GM11168 (cell line): ENCODE results near the gene C4orf36.
"Not testable (repeated sequence)": the region's sequence is repeated elsewhere in the genome, so short reads cannot be mapped to it uniquely, and the experiment has no call there.

Experiments
- in situ Hi-C: fragments of 300-500 bp; cut with MboI; formaldehyde crosslinking; loops from one replicate; pipeline ENCODE4 v1.12.0; 2022; ENCODE audit warnings: low sequenced_read_pairs; ENCODE audit not compliant: unreplicated experiment

C4orf36 gene

GRCh38 chr4:86918539-86919072, 26.4 kb upstream of the C4orf36 start:
- in situ Hi-C loops: no loop called here

DNA sequence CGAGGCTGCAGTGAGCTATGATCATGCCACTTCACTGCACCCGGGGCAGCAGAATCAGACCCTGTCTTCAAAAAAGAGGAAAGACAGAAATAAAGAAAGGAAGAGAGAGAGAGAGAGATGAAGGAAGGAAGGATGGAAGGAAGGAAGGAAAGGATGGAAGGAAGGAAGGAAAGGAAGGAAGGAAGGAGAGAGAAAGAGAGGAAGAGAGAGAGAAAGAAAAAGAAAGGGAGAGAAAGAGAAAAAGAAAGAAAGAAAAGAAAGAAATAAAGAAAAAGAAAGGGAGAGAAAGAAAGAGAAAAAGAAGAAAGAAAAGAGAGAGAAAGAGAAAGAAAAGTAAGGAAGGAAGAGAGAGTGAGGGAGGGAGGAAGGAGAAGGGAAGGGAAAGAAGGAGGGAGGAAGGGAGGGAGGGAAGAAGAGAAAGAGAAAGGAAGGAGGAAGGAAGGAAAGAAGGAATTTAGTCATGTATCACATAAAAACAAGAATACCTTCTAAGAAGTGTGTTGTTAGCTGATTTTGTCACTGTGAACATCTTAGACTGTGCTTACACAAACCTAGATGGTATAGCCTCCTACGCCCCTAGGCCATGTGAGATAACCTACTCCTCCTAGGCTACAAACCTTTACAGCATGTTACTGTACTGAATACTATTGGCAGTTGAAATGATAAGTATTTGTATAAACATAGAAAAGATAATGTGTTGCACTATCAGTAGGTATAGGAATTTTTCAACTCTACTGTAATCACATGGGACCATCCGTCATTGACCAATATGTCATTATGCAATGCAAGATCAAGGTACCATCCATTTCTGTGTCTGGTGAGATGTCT, 25.2 kb upstream of the C4orf36 start:
- in situ Hi-C loops: no loop called here

- in situ Hi-C loops: no loop called here
Observed at GRCh38 chr4:86916392-86916791, 24.2 kb upstream of the C4orf36 start.

DNA sequence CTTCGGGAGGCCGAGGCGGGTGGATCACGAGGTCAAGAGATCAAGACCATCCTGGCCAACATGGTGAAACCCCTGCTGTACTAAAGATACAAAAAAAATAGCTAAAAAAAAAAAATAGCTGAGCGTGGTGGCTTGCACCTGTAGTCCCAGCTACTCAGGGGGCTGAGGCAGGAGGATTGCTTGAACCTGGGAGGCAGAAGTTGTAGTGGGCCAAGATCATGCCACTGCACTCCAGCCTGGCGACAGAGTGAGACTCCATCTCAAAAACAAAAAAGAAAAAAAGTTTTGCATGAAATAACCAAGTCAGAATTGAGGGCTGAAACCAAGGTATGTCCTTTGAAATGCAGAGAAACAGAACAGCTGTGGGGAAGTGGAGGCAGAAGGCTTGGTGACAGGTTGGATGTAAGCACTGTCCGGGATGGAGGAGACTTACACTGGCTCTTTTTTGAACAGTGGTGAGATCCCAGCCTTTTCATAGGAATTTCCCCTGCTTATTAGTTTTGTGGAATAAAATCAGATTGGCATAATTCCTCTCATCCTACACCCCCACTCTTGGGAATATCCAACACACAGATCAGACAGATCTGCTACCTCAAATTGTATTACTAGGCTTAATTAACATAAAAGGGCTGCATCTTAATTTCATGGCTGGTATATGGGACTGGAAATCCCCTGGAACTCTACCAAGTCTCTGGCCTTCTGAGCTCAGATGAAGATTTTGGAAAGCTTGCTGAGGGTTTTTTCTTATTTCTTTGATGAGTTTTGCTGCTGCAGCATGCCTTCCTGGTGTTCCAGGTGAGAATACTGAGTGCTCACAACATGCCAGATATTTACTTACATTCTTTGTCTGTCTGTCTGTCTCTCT, 18.8 kb upstream of the C4orf36 start:
- in situ Hi-C loops: no loop called here

DNA sequence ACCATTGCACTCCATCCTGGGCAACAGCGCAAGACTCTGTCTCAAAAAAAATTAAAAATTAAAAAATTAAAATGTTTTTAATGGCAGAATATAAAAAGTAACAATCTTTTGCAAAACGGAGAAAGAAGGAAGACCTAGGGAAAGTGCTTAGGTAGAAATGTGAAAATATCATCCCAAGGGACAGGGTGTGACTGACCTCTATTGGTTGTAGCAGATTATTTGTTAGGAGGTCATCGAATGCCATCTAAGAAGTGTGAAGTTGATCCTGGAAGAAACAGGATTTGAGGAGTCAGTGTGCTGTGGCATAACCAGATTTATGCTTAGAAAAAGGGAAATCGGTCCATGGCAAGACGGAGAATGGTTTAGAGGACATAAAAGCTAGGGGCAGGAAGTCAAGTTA, 18.1 kb upstream of the C4orf36 start:
- in situ Hi-C loops: no loop called here

DNA sequence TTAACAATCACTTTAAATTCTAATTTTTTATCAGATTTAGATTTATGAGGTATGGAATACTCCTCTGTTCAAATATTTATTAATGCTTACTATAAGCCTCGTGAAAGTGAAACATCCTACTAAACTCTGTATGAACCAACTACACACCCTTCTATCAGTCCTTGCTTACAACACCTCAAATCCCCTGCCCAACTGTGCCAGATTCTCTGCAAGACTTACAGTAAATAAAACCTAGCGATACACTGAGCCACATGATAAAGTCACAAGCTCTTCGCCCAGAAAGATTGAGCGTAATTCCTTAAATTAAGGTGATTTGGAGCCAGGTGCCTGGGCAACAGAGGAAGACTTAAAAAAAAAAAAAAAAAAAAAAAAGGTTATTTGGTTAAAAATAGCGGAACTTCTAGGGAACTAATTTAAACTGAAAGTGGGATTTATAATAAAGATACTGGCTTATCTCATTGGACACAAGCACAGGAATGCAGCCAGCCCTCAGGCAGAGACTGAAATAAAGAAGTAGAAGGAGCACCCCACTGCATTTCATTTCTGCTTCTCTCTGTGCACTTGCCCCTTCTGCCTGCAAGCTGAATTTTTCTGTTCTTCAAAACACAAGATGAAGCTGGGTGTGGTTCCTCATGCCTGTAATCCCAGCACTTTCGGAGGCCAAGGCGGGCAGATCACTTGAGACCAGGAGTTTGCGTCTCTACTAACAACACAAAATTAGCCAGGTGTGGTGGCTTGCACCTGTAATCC, 17.5 kb upstream of the C4orf36 start:
- in situ Hi-C loops: loop anchor here (10.0 kb wide), 1 partner anchor 415 kb away; no protein-coding TSS in a partner anchor

DNA sequence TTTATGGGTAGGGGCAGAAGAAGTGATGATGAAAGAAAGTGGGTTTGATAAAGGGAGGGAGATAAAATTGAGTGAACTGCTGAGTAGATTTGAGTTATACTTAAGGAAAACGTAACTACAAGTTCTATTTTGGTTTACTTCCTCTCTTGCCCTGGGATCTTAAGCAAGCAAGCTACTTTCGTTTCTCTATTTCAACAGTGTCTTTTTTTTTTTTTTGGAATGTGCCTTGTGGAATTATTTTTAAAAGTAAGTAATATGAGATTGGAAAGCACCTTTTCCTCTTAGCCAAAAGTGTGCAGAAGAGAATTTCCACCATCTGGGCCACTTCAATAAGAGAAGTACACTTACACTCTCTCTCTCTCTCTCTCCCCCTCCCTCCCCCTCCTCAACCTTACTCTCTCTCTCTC, 16.0 kb upstream of the C4orf36 start:
- in situ Hi-C loops: loop anchor here (10.0 kb wide), 1 partner anchor 413 kb away; no protein-coding TSS in a partner anchor

DNA sequence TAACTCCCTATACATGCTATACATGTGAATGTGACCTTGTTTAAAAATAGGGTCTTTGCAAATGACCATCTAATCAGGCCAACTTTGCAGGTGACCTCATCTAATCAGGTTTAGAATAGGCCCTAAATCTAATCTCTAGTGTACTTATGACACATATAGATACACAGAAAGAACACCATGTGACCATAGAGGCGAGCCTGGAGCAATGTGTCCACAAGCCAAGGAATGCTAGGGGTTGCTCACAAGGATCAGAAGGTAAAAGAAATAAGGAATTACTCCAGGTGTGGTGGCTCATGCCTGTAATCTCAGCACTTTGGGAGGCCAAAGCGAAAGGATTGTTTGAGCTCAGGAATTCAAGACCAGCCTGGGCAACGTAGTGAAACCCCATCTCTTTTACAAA, 9.6 kb upstream of the C4orf36 start:
- in situ Hi-C loops: loop anchor here (10.0 kb wide), 1 partner anchor 407 kb away; no protein-coding TSS in a partner anchor

DNA sequence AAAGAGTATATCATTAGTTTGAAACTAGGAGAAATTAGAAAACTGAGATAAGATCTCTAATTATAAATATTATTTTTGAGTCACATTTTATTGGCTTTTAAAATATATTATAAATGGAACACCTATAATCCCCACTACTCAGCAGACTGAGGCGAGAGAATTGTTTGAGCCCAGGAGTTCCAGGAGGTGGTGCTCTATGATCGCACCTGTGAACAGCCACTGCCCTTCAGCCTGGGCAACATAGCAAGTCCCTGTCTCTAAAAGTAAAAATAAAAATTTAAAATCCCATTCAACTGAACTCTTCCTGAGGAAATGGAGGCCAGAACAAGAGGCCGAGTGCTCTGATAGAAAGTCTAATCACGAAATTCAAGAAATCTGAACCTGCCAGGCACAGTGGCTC, 6.3 kb upstream of the C4orf36 start:
- in situ Hi-C loops: no loop called here

- in situ Hi-C loops: no loop called here
Observed at GRCh38 chr4:86896596-86896995, 4.4 kb upstream of the C4orf36 start.

DNA sequence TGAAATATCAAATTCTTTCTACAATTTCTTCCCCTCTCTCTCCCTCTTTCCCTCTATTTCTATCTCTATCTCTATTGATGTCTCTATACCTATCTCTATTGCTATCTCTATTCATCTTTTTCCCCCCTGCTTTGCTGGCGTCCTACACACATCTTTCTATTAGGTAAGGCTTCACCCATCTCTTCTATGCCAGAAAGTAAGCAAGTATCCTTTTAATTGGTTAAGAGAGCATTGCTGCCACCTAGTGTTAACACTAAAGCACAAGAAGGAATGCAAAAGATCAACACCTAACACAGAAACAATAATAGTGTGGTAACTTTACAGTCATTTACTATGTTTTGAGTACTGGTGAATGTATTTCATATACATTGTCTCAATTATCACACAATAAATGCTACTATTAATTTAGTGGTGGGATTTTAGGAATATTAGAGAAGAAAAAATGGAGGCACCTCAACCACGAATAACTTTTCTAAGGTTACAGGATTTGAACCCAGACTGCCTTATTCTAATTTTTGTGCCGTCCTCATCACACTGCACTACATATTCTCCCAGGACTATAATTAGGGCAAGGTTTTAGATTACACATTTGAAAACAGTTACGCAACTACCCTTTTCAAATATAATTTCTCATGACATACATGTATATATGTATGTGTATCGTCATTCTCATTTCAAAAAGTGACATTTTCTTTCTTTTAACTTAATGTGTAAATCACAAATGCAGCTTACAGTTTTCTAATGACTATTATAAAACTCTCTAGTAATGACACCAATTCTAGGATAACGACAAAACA, 3.7 kb upstream of the C4orf36 start:
- in situ Hi-C loops: no loop called here

DNA sequence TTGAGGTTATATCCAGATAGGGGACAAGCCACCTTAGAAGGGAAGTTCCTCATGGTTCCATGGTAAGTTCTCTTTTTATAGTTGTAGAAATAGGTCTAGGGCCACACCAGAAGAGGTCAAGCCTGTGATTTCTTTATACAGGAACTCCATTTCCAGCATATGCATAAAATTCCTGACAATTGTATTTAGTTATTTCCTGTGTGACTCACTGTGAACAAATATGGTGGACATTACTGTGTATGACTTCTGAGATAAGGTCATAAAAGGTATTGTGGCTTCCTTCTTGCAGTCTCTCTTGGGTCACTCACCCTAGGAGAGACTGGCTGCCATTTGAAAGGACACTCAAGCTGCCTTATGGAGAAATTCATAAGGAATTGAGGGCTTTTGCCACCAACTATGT, 2.2 kb upstream of the C4orf36 start:
- in situ Hi-C loops: no loop called here

GRCh38 chr4:86893136-86893535, 914 bp upstream of the C4orf36 start:
- in situ Hi-C loops: no loop called here

DNA sequence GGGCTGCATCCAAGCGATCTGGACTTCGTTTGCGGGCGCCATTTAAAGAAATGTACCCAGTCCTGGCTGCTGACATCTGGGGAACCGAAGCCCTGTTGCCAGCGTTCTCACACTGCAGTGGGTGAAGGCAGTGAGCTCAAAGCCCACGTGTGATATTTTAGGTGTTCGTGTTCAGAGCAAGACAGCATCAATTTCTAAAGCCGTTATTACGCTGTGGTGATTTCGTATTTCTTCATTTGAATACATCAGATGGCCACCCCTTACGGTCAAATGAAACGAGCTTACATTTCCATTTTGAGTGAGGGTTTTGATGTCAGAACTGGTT, 376 bp upstream of the C4orf36 start:
- in situ Hi-C loops: no loop called here

GRCh38 chr4:86890790-86891189, 1.4 kb downstream of the C4orf36 start:
- in situ Hi-C loops: no loop called here

DNA sequence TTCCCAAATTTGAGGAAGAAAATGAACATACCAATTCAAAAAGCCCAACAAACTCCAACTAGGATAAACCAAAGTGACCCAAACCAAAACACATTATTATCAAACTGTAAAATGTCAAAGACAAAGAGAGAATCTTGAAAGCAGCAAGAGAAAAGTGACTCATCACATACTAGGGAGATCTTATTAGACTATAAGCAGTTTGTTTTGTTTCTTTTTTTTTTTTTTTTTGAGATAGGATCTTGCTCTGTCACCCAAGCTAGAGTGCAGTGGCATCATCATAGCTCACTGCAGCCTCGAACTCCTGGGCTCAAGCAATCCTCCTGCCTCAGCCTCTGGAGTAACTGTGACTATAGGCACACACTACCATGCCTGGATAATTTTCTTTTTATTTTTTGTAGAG, 12.6 kb downstream of the C4orf36 start:
- in situ Hi-C loops: no loop called here

GRCh38 chr4:86878640-86879039, 13.6 kb downstream of the C4orf36 start:
- in situ Hi-C loops: no loop called here

DNA sequence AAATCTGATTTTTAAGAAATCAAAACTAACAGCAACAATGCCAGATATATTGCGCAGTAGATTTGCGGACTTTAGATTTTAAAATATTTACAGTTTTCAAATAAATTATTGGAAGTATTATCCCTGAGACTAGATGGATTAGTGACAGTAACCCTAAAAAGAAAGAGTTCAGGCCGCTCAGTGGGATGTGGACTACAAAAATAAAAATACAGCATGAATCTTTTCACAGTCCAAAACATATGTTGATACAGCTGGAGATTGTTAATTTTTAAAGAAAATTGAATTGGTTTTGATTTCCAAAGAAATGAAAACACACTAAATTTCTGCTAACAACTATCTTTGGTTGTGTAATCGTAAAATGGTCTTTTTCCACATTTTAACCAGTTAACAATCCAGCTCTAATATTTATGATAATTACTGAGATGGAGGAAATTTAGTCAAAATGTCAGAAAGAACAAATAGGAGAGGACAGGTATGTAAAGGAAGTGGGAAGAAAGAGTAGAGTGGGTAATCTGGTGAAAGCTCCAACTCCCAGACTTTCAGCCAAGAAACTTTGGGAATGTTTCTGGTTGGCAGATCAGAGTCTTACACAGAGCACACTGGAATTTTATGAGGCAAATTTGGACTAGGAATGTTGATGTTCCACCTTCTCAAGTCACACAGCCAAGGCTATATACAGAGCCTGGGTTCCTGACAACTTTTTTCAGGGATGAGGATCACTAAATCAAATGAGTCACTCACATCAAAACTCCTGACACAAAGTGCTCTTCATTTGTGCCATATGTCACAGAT, 15.1 kb downstream of the C4orf36 start:
- in situ Hi-C loops: no loop called here

DNA sequence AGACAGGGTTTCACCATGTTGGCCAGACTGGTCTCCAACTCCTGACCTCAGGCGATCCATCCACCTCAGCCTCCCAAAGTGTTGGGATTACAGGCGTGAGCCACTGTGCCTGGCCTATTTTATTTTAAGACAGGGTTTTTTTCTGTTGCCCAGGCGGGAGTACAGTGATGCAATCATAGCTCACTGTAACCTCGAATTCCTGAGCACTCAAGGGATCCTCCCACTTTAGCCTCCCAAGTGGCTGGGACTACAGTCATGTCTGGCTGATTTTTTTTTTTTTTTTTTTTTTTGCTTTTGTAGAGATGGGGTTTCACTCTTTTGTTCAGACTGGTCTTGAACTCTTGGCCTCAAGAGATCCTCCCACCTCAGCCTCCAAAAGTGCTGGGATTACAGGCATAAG, 16.8 kb downstream of the C4orf36 start:
- in situ Hi-C loops: not testable (repeated sequence)
